ENCODE results near the gene PIP4K2B. TPM values are rescaled to one million over a fixed set of nuclear protein-coding genes. Genes with fewer than 3 reads are reported as not detected.
A peak's percentile ranks its signal among the peaks of the same experiment; 100 is the strongest.
"Not testable (repeated sequence)": the region's sequence is repeated elsewhere in the genome, so short reads cannot be mapped to it uniquely, and the experiment has no call there.

Gene PIP4K2B
- total and polyA plus RNA-seq, 2 experiments from 2014 or later = 17.4 to 116 TPM

DNA sequence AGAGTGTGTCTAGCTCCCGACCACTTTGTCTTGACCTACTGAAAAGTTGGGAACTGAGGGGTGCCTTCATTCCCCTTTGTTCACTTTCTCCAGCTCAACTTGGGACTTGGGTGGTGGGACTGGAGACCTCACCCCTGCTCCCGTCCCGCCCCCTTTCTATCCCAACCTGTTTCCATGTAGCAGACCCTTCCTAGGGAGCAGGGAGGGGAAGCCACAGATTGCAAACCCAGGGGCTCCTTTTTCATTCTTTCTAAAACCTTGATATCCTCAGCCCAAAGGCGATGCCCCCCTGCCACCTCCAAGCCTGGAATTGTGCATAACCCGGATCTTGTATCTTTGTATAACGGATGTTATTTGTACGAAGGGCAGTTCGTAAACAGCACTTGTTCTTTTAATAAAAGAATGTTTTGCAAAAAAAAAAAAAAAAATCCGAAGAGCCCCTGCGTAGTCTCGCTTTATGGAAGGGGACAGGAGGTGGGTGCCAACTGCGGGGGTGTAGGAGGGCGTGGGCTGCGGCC is 69.9 kb downstream of the PIP4K2B start:
- Histone ChIP-seq H3K27me3 (no peaks in the 10 kb centered on the region), H3K27ac (no peak overlapping the region), H3K36me3 (no peaks in the 10 kb centered on the region), H3K9me3 (ENCODE audit: low read depth) (no peaks in the 10 kb centered on the region), H3K4me3 (peak overlapping the region; percentile 34), H3K4me1 (ENCODE audit: low read depth) (no peaks in the 10 kb centered on the region)
- DNase-seq (ENCODE audit: low read depth in 1 of 2, low spot score in 1 of 2) = no peak
- TF ChIP-seq, protein P1, sequence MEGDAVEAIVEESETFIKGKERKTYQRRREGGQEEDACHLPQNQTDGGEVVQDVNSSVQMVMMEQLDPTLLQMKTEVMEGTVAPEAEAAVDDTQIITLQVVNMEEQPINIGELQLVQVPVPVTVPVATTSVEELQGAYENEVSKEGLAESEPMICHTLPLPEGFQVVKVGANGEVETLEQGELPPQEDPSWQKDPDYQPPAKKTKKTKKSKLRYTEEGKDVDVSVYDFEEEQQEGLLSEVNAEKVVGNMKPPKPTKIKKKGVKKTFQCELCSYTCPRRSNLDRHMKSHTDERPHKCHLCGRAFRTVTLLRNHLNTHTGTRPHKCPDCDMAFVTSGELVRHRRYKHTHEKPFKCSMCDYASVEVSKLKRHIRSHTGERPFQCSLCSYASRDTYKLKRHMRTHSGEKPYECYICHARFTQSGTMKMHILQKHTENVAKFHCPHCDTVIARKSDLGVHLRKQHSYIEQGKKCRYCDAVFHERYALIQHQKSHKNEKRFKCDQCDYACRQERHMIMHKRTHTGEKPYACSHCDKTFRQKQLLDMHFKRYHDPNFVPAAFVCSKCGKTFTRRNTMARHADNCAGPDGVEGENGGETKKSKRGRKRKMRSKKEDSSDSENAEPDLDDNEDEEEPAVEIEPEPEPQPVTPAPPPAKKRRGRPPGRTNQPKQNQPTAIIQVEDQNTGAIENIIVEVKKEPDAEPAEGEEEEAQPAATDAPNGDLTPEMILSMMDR (IDR thresholded peaks at IDR 0.05; ENCODE audit: low read depth, low read length) = no peak

DNA sequence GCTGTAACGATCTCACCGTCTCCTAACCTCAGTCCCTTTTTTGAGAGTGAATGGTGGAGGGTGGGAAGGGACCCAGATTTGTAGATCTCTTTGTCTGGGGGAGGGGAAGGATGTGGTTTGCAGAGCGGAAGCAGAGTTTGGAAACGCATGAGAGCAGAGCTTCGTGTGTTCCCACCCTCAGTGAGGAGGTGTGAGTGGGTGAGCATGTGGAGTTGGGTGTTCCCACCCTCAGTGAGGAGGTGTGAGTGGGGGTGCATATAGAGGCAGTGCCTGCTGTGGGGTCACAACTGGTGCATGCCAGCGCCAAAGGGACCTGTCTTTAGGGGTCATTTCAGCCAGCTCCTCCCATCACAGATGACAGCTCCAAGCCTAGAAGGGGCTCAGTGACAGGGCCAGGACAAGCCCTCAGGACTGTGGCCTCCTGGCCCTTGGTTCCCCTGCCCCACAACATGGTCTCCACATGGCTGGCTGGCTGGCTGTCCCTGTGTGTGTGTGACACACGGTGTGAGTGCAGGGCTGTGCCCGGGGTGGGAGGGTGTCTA is 71.0 kb downstream of the PIP4K2B start:
- Histone ChIP-seq H3K4me1 (ENCODE audit: low read depth) (no peaks in the 10 kb centered on the region), H3K27ac (no peak overlapping the region), H3K9me3 (ENCODE audit: low read depth) (no peaks in the 10 kb centered on the region), H3K27me3 (no peaks in the 10 kb centered on the region), H3K36me3 (no peaks in the 10 kb centered on the region), H3K4me3 (no peak overlapping the region)
- TF ChIP-seq, protein P1 (IDR thresholded peaks at IDR 0.05; ENCODE audit: low read depth, low read length) = no peak
- DNase-seq (ENCODE audit: low read depth in 1 of 2, low spot score in 1 of 2) = no peak

DNA sequence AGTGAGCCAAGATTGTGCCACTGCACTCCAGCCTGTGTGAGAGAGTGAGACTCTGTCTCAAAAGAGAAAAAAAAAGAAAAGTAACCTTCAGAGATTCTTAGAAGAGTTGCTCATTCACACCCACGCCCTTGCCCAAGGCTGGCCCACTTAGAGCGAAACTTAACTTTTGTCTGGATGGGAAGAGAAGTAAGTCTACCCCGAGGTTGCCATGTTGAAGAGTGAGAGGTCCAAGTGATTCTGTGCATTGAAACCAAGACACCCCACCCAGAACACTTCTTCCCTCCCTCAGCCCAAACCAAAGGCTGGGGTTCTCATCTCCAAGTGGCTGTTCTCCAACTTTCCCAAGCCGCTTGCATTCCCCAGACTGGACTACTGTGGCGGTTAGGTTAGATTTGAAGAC is 71.6 kb downstream of the PIP4K2B start:
- H3K9me3 ChIP-seq (ENCODE audit: low read depth) = no peaks in the 10 kb centered on the region
- no peaks in the 10 kb centered on the region for H3K36me3 ChIP-seq
- no peak overlapping the region for H3K27ac ChIP-seq
- H3K4me1 ChIP-seq (ENCODE audit: low read depth) = no peaks in the 10 kb centered on the region
- H3K27me3 ChIP-seq = no peaks in the 10 kb centered on the region
- TF ChIP-seq, protein P1 (IDR thresholded peaks at IDR 0.05; ENCODE audit: low read depth, low read length) = no peak
- DNase-seq (ENCODE audit: low read depth in 1 of 2, low spot score in 1 of 2) = no peak
- no peak overlapping the region for H3K4me3 ChIP-seq

DNA sequence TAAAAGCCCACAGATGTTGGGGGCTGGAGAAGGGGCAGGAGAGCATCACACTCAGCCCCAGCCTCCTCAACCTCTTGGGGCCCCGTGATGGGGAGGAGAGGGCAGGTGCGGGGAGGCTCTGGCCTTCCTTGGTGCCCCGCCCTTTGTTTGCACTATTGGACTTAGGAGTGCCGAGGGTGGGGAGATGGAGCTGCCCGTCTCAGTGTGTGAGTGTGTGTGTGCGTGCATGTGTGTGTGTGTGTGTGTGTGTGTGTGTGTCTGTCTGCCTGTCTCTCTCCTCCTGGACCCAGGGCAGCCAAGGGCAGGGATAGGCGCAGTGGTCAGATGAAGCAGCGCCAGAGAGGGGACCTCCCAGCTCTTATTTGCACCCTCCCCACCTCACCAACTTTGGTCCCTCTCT is 73.2 kb downstream of the PIP4K2B start:
- H3K4me1 ChIP-seq (ENCODE audit: low read depth) = not testable (repeated sequence)

DNA sequence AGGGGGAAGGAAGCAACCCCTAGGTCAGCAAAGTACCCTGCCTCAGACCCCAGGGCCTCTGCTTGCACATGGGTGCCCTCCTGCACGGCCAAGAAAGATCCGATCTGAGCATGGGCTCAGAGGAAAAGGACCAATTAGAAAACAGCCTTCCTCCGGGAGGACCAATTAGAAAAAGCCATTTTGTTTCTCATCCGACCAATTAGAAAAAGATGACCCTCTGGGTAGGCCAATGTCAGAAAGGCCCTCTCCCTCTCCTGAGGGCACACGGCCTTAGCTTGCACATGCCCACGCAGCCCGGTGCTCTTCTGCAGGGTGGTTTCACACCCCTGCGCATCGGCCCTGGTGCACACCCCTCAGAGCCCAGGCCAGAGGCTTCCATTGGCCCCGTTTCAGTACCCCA is 74.3 kb downstream of the PIP4K2B start:
- Histone ChIP-seq H3K4me1 (ENCODE audit: low read depth) (no peaks in the 10 kb centered on the region), H3K9me3 (ENCODE audit: low read depth) (no peaks in the 10 kb centered on the region), H3K27me3 (no peaks in the 10 kb centered on the region), H3K27ac (no peak overlapping the region), H3K4me3 (no peak overlapping the region), H3K36me3 (peaks cover 11% of the 10 kb centered on the region)
- TF ChIP-seq, protein P1 (IDR thresholded peaks at IDR 0.05; ENCODE audit: low read depth, low read length) = no peak
- DNase-seq (ENCODE audit: low read depth in 1 of 2, low spot score in 1 of 2) = no peak

More for the DNA sequence above, 73.2 kb downstream of the PIP4K2B start:
- H3K36me3 ChIP-seq; H3K9me3 ChIP-seq (ENCODE audit: low read depth); H3K27me3 ChIP-seq; H3K4me3 ChIP-seq; DNase-seq (ENCODE audit: low read depth in 1 of 2, low spot score in 1 of 2); H3K27ac ChIP-seq: not testable (repeated sequence)

DNA sequence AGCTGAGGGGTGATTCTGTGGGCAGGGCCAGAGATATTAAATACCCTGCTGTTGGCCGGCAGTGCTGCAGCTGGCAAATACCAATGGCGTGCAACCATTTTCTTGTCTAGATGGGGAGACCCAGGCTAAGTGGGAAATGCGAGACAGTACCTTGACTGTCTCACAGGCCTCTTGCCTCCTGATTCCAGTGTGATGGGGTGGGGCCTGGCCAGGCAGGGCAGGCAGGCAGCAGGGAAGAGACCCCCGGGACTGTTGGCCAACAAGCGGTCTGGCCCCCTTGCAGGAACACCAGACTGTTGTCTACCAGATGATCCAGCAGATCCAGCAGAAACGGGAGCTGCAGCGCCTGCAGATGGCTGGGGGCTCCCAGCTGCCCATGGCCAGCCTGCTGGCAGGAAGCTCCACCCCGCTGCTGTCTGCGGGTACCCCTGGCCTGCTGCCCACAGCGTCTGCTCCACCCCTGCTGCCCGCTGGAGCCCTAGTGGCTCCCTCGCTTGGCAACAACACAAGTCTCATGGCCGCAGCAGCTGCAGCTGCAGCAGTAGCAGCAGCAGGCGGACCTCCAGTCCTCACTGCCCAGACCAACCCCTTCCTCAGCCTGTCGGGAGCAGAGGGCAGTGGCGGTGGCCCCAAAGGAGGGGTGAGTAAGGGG is 74.9 kb downstream of the PIP4K2B start:
- Histone ChIP-seq H3K4me3 (no peak overlapping the region), H3K27ac (no peak overlapping the region), H3K4me1 (ENCODE audit: low read depth) (no peaks in the 10 kb centered on the region), H3K27me3 (no peaks in the 10 kb centered on the region), H3K36me3 (peaks cover 11% of the 10 kb centered on the region), H3K9me3 (ENCODE audit: low read depth) (no peaks in the 10 kb centered on the region)
- TF ChIP-seq, protein P1 (IDR thresholded peaks at IDR 0.05; ENCODE audit: low read depth, low read length) = no peak
- no peak for DNase-seq (ENCODE audit: low read depth in 1 of 2, low spot score in 1 of 2)
